ENCODE measurements around the gene CNTN5.

CNTN5 gene

DNA sequence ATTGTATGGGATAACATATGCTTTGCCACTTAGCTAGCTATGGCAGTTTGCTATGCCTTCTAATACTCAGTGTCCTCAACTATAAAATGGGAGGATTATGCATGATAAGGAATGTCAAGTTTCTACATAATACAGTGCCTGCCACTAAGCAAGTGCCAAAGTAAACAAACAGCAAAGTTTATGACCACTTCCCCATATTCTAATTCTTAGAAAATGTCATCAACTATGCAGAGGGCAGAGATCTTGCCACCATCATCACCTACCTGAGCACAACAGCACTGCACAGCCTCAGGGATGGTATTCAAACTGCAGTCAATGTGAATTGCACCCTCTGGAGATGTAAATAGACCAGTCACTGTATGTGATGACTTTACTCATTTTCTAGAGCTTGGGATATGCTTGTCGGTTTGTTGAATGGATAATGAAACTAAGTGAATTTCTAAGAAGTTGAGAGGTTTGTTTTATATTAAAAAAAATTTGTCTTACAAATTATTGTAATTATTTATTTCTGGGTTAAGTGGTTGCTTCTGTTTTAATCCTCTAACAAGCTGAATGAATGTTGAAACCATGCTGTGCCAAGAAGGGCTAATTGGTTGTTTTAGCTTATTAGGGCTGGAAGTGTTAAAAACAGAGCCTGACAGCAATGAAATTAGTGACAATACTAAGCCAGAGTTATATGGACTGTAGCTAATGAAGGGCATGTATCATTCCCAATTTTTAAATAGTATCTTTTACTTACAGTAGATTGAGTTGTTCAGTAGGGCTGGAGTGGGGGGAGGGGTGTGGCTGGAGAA, 398.4 kb downstream of the CNTN5 start:
- no peak for DNase-seq (ENCODE audit: extremely low read depth, low read depth)
- TF ChIP-seq, protein P1, sequence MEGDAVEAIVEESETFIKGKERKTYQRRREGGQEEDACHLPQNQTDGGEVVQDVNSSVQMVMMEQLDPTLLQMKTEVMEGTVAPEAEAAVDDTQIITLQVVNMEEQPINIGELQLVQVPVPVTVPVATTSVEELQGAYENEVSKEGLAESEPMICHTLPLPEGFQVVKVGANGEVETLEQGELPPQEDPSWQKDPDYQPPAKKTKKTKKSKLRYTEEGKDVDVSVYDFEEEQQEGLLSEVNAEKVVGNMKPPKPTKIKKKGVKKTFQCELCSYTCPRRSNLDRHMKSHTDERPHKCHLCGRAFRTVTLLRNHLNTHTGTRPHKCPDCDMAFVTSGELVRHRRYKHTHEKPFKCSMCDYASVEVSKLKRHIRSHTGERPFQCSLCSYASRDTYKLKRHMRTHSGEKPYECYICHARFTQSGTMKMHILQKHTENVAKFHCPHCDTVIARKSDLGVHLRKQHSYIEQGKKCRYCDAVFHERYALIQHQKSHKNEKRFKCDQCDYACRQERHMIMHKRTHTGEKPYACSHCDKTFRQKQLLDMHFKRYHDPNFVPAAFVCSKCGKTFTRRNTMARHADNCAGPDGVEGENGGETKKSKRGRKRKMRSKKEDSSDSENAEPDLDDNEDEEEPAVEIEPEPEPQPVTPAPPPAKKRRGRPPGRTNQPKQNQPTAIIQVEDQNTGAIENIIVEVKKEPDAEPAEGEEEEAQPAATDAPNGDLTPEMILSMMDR (IDR thresholded peaks at IDR 0.05; ENCODE audit: low read depth, low read length) = no peak

DNA sequence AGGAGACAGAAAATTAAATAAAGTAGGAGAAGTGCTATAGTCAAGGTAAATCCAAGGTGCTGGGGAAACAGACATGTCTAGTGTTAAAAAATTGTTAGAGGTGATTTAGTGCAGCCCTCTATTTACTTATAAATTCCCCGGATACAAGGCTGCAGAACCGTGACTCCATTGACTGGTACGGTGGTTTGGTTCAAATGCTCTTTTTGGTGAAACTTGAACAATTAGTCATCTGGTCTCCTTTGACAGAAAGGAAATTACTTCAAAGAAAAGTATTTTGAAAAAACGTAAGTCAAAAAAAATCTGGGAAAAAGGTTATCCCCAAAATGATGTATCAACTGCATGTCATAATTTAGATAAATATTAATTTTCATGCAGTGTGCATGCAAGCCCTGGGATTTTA, 399.2 kb downstream of the CNTN5 start:
- TF ChIP-seq, protein P1 (IDR thresholded peaks at IDR 0.05; ENCODE audit: low read depth, low read length) = no peak

DNA sequence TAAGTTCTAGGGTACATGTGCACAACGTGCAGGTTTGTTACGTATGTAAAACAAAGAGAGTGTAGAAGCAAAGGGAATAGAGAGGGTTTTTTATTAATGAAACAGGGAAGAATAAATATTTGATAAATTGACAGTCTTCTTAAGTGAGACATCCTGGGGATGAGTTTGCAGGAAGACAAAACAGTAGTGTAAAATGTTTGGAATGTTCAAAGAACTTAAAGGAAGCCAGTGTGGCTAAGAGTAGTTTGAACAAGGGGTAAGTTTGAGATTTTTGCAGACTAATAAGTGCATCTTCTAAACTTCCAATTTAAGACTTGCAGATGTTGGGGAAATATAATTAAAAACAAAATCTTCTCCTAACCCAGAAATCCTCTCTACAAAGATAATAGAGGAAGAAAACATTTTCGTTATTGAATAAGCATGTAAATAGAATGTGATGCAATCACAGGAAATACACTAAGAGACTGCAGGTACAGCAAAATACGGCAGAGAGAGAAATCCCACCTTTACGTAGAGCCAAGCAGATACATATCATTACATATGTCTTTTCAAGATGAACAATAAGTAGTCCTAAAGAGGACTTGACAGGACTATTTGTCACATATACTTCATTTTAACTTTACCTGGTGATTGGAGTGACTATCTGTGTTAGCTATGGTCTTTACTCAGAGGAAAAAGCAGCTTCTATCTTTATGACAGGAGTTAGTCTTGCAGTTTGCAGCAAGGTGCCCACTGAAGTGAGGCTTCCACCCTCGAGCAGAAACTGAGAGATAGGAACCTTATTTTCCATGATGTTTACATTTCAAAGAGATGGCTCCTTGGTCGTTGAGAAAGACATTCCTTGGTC, 402.1 kb downstream of the CNTN5 start:
- no peak for DNase-seq (ENCODE audit: extremely low read depth, low read depth)
- TF ChIP-seq, protein P1 (IDR thresholded peaks at IDR 0.05; ENCODE audit: low read depth, low read length) = no peak

More for the DNA sequence above, 399.2 kb downstream of the CNTN5 start:
- DNase-seq (ENCODE audit: extremely low read depth, low read depth) = no peak

DNA sequence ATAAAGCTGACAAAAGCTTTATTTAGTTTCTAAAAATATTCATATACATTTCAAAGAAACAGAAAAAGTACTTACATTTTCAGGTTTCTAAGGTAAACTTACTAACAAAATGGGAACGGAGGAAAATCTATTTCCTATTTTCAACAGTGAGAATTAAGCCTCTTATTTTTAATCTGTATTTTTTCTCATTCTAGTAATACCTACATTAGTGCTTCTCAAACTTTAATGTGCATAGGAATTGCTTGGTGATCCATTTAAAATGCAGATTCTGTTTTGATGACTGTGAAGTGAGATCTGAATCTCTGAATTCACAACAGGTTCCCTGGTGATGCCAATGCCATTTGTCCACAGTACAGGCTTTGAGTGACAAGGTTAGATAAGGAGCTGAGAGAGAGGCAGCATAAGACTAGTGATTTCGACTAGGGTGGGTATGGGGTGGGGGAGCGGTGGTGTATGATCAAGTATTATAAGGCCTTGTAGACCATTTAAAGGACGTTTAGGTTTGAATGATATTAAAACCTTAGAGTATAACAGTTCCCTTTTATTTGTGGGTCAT, 402.8 kb downstream of the CNTN5 start:
- TF ChIP-seq, protein P1 (IDR thresholded peaks at IDR 0.05; ENCODE audit: low read depth, low read length) = no peak
- no peak for DNase-seq (ENCODE audit: extremely low read depth, low read depth)

DNA sequence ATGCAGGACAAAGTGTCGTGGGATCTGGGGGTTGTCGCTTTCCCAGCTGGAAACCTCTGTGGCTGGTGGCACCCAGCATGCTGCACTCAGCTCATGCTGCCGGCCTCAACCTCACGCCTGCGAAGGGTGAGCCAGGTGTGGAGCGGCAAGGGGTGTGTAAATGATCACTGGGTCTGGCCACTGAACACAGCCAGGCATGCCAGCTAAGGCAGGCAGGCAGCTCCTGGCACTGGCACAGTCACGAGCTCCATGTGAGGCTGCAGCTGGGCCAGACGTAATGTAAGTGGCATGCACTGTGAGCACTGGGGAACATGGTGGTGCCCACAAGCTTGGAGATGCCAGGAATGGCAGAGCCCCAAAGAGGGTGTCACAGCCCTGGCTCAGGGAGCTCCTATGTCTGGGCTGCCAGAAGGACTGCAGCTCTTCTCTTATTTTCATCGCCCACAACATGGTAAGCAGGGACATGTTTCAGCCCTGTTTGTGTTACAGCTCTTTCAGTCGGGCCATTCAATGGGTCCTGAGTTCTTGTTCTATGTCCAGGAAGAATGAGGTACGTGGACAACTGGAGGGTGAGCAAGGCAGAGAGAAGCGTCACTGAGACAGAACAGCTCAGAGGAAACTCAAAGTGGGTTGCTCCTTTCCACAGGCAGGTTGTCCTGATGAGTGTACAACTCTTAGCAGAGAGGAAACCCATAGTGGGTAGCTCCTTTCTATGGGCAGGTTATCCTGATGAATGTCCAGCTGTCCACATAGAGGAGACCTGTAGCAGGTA, 403.8 kb downstream of the CNTN5 start:
- TF ChIP-seq, protein P1 (IDR thresholded peaks at IDR 0.05; ENCODE audit: low read depth, low read length) = no peak
- DNase-seq (ENCODE audit: extremely low read depth, low read depth) = no peak

DNA sequence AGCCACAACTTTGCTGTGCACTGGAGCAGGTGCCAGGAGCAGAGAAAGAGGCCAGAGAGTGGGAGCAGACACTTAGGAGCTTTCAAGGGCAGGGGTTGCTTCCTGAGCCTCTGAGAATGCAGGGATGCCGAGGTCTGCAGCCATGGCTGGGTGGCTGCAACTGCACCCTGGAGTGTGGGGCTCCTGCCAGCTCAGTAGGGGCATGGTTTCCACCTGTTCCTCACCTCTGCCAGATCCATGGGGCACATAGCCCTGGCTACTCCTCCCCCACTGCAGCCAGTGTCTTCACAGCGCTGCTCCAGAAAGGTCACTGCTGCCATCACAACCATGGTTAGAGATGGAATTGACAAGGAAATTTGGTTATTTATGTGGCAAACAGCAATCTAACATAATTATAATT, 404.8 kb downstream of the CNTN5 start:
- DNase-seq (ENCODE audit: extremely low read depth, low read depth) = no peak
- TF ChIP-seq, protein P1 (IDR thresholded peaks at IDR 0.05; ENCODE audit: low read depth, low read length) = no peak
